GM19035 (cell line): Measurements from ENCODE around the gene ITPR2.
"Not testable (repeated sequence)": the region's sequence is repeated elsewhere in the genome, so short reads cannot be mapped to it uniquely, and the experiment has no call there.

Experiments
- ATAC-seq: cut with Tn5 transposase; IDR thresholded peaks from one replicate; pipeline ENCODE4 v1.9.1; 2021; ENCODE audit not compliant: unreplicated experiment

ITPR2 gene

DNA sequence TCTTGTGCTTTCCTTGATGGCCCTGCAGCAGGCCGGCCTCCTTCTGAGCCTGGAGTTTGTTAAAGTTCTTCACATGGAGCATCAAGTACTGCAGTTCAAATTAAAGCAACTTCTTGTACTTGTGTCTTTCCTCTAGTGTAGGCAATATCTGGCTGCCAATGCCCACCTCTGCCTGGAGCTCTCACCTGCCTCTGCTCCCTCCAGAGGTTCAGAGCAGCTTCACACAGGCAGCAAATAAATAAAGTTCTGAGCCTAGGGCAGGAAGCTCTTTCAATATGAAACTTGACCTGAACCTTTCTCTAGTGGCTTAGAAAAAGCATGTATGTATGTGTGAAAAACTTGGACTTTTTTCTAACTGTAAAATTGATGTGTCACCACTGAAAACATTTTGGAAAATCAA is 65.9 kb downstream of the ITPR2 start:
- no peak for ATAC-seq

DNA sequence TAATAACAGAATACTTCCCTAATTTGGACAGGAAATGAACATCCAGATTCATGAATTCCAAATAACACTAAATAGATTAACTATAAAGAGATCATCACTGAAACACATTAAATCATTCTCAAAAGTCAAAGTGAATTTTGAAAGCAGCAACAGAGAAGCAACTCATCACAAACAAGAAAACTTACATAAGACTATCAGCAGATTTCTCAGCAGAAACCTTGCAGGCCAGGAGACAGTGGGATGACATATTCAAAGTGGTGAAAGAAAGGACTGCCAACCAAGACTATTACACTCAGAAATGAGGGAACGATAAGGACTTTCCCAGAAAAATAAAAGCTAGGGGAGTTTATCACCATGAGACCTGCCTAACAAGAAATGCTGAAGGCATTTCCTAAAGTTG is 70.8 kb downstream of the ITPR2 start:
- no peak for ATAC-seq

DNA sequence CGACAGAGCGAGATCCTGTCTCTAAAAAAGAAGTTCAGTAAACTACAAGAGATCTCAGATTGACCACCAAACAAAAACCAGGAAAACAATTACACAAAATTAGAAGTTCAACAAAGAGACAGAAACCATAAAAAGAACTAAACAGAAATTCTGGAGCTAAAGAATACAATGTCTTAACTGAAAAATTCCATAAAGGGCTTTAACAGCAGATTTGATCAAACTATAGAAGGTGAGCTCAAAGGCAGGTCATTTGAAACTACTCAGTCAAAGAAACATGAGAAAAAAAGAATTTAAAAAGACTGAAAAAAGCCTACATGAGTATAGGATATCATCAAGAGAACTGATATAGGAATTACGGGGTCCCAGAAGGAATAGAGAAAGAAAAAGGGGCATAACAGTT is 71.2 kb downstream of the ITPR2 start:
- ATAC-seq, result no peak

DNA sequence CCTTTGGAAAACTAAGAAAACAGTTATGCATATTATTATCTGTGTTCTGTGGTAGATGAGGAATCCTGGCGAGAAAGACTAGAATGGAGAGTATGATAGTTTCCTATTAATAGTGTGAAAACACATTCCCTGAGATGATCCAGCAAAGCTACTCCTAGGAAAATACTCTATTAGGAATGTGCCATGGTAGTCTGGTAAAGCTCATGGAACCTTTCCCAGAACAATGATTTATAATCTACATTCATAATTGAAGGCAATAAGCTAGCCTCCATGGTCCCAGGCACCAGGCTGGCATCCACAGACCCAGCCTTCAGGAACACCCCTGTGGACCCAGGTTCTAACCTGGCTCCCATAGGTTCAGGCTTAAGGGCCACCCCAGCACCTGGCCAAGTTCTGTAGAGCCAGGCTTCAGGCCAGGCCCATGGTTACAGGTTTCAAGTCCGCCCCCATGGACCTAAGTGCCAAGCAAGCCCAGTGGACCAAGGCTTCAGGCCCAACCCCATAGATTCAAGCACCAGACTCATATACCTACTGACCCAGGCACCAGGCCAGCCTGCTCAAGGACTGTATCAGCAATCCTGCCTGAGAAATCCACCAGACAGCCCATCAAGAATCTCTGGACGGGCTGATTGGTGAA is 72.2 kb downstream of the ITPR2 start:
- no peak for ATAC-seq

DNA sequence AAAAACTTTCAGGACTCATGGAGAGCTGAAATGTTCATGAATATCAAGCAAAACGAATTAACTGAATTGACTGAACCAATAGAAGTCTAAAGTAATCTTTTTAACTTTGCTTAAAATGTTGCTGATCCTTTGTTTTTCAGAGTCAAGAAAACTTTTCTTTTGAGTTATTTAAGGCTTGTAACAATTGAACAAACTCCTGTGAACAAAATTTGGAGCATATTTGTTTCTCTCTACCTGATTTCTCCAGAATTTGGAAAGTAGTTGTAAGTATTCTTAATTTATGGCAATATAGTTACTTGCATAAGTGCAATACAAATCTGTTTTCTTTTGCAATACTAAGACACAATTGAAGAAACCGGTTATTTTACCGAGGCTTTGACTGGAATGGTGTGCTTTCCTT is 77.6 kb downstream of the ITPR2 start:
- not testable (repeated sequence) for ATAC-seq

DNA sequence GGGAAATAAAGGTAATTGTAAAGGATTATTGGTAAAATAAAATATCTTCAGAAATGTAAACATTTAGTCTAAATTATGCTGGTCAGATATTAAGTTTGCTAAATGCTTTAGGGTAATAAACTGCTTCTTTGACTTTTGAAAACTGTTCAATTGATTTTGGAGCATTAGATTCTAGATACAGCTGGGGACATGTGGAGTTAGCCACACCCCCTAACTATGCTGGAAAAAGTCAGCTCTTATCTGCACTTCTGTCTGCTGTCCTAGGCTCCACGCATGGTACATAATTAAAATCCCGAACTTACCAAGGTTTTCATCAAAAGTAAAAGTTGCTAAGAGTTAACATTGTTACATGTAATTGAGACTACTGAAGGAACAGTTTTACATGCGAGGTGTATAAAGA is 78.8 kb downstream of the ITPR2 start:
- ATAC-seq, result no peak

DNA sequence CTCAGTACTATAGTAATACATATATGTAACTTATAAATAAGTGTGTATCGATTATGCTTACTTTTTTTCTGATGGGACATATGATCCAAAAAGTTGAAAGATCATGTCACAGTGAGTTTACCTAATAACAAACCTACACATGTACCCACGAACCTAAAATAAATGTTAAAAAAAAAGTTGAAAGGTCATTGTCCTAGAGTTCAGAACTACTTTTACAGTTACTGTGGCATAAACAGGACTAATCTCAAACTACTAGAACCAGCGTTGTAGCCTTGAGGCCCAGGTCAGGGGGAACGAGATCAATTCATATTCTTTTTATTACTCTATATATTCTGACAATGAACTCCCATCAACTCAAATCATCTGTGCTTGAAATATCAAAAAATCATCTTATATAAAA is 81.8 kb downstream of the ITPR2 start:
- no peak for ATAC-seq

DNA sequence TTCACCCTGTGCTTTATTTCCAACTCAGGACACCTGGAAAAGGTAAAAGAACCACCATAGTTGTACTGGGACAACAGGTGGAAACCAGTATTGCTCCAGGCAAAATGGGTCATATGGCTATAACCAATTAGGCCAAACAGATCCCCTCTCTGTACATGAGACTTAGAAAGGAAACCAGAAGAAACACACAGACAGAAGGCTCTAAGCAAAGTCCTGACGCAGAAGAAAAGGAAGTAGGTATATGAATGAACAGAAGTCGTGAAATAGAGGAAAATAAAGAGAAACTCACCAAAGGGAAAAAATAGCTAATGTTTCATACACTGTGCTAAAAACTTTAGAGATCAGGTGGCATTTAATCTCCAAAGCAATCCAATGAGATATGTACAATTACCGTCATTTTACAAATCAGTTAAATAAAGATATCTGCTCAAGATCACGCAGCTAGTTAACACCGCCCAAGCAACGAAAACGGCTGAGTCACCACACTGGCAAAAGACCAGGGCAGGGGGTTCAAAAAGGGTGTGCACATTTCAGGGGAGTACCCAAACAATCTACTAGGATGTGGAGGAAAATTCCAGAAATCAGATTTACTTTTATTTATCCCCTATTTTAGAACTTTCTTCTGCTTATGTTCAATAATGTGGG is 82.3 kb downstream of the ITPR2 start:
- ATAC-seq, result peak; percentile 21

DNA sequence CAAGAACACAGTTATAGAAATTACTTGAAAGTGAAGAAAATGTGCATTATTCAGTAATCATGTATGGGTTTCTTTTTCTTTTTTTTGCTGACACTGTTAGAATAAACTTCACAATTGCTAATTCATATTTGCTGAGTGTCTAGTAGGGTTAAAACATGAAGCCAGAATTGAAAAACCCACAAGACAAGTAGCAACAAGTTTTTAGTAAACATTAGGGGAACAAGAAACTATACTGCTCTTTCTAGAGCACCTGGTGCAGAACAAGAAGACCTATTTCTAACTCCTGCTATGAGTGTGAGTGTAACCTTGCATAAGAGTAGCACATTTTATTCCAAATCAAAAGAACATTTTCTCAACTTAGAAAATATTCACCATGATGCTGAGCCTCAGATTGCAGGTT is 83.2 kb downstream of the ITPR2 start:
- ATAC-seq, result peak; percentile 77

DNA sequence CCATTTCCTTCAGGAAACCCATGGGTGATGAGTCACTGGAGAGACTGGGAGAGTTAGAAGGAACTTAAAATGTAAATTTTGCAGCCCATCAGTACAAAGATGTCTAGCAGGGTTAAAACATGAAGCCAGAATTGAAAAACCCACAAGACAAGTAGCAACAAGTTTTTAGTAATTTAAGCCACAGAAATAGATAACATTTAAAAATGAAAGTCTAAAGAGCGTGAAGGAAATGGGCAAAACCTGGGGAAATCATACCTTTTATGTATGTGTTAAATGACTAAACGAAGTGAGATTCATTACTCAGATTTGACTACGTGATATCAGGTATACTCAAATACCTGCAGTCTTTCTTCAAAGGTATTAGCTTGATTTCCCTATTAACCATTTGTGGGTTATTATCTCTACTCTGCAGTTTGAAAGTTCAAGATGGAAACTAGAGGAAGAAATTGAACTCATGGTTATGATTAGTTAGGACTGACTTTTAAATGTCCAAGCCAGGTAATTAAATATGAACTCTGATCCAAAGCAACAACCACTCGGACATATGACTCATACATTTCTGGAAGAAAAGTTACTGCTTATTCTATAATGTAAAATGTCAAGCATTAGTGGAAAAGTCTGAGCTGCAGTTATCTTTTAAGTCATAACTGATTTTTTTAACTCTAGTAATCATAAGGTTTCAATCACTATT is 84.1 kb downstream of the ITPR2 start:
- ATAC-seq, result peak; percentile 57

DNA sequence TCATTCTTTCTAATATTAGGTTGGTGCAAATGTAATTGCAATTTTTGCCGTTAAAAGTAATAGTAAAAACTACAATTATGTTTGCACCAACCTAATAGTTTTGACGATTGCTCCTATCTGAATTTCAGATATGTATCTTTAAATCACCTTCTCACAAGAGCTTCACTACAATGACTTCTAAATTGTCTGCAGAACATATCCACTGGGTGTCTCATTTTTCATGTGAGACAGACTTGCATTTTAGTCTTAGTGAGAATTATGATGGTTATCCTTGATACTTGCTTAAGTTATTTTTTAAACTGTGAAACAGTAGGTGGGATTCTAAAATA is 84.6 kb downstream of the ITPR2 start:
- ATAC-seq, result peak; percentile 14

DNA sequence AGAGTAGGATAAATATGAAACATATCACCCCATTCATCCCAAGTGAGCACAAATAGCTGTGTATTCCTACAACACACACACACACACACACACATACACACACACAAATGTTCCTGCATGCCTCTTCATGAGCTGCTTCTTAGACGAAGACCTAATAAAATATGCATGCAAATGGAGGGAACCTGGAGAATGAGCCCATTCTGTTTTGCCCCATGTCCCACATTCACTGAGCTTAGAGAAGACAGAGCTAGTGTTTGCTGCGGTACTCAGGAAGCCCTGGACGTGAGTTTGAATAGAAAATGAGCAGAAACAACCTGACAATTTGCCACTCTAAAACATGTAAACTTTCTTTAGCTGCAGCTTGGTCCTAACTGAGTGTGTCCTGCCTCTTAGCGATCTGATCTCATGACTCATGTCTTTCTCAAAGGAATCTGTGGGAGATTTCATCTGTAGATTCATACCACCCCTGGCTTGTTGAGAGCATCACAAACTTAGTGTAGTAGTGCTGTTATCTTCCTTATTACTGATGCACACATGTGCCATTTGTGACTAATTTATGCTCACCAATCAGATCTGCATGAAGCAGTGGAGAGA is 86.8 kb downstream of the ITPR2 start:
- ATAC-seq, result no peak

DNA sequence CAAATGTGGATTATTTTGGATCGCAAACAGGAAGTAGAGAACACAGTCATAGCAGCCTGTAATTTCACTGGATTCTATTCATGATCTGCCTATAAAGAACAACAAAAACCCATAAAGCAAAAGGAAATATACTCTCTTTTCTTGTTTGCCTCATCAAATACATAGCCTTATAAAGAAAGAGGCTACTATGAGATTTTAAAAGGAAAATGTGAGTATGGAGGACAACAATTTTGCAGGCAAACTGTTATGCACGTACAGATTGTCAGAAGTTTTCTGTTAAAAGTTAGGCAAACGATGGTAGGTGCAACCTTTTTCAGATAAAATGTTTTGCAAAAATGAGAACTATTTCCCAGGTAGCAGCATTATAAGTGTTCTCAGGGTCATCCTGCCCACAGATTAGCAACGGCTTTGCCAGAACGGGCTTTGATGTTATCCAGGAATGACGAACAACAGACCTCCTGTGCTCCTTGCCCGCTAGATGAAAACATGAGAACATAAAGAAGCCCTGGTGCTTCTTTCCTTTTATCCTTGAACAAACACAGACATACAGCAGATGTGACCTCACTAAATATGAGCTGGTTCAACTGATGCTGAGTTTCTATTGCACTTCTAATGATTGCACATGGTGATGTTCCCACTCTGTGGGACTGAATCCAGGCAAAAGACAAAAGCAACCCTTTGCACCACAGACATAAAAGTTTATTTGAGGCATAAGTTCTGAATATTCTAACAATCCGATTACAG is 88.1 kb downstream of the ITPR2 start:
- no peak for ATAC-seq

DNA sequence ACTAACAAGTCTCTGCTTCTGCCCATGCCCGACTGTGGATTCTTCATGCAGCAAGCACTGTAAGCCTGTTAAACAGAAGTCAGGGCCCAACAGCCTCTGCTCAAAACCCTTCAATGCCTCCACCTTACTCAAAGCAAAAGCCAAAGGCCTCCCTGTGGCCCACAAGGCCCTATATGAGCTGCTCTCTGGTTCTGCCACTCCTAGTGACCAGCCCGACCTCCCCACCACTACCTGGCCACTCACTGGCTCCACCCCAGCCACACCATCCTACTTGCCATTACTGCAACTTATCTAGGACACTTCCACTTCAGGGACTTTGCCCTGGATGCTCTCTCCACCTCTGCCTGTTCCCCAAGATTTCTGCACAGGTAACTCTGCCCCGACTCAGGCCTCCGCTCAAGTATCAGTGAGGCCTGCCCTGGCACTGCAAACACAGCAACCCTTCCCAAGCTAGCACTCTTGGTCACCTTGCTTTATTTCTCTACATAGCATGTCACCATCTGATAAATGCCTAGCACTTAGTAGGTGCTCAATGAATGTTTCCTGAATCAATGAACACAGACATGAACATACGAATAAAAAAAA is 88.9 kb downstream of the ITPR2 start:
- ATAC-seq, result no peak

DNA sequence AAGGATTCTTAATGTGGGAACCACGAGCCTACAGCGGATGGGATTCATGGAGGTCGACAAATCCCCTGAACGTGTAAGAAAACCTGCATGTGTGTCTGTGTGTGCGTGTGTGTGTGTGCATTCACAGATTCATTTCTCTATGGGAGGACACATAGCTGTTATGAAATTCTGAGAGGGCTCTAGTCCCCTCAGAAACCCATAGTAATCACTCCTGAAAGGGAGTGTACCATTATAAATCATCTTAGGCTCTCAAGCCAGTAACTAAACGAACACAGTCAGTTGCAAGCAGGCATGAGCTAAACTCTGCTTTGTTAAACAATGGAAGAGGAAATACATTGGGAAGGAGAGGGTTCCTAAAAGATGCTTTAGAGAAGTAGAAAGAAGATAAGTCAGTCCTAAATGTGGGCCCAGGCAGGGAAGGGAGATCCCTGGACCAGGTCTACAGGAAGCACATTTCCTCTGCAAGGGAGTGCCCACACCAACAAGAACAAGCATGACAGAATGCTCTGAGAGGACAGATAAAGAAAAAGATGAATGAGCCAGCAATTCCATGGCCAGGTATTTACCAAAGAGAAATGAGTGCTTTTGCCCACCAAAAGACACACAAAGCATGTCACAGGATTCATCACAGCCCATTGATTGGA is 91.3 kb downstream of the ITPR2 start:
- ATAC-seq, result no peak

DNA sequence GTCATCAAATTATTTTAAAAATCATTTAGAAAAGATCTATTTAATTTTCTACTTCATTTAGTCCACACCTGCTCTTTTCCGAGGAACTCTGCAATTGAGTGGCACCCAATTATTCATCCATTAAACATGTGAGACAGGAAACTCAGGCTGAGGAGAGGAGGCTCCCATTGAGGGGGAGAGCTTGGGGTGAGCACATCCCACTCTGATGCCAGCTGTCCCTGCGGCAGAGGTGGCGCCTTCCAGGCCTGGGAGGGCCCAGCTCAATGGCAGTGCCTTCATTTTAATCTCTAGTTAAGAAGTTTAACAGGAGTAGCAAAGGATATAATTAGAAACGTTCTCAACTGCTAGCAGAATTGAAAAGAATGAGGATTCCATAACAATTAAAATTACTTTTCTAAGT is 92.0 kb downstream of the ITPR2 start:
- ATAC-seq, result no peak

DNA sequence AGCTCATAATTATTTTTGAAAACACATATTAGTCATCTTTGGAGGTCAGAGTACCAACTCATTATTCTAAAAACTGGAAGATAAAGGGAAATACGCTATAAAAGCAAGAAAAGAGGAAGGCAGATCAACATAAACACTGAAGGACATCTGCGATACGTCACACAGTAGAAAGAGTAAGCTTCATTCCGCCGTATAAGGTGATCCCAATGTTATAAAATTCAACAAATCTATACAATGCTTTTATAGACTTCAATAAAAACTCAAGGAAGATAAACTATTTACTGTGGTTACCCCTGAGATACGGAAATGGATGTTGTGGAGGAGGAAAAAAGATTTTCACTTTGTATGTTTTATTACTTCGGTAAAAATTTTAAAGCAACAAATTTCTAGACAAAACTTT is 92.6 kb downstream of the ITPR2 start:
- no peak for ATAC-seq

DNA sequence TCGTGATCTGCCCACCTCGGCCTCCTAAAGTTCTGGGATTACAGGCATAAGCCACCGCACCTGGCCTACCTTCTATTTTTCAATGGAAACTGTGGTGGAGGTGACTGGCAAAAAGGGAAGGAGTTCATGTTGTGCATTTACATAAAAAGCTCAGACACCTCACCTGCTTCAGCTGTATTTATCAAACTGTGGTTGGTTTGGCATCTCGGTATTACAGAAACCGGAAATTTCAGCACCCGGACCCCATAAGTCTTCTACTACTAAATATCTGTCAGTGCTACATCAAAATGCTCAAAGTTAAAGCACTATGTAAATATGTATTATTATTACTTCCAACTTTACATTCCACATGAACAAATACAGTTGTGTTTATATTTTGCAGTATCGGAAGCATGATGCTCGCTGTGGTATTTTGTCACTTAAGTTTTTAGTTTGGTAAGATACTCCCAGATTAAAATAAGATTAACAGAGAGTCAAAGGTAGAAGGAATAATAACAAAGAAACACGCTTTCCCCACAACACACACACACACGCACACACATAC is 95.4 kb downstream of the ITPR2 start:
- ATAC-seq, result no peak

DNA sequence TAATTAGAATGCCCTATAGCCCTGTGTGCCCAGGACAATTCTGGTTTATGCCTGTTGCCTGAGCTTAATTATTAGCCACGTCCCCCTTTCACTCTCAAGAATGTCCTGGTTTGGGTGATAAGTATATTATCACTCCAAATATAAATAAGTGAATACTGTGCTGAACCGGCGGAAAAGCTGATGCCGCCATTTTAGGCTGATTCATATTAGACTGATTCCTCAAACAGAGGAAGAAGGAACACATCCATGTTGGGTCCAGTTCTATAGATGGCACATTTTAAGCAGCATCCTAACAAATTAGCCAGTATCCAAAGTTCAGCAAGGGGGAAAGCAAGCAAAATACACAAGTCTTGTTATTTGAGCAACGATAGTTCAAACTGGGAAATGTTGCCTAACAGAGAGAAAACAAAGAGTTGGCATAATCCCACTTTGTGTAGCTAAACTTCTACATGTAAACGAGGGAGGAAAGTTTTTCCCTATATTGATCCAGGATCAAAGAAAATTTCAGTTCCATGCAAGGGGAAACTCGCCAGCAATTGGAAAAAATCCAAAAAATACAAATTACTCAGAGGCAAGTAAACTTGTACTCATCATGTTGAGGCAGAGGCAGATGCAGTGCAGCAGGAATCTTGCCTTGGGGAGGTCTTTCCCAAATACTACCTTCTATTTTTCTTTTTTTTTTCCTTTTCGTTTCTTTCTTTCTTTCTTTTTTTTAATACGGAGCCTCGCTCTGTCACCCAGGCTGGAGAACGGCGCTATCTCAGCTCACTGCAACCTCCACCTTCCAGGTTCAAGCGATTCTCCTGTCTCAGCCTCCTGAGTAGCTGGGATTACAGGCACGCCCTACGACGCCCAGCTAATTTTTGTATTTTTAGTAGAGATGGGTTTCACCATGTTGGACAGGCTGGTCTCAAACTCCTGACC is 96.2 kb downstream of the ITPR2 start:
- no peak for ATAC-seq
